T follicular helper cell (primary cell): ENCODE results near the gene SHLD1.
"Not testable (repeated sequence)": the region's sequence is repeated elsewhere in the genome, so short reads cannot be mapped to it uniquely, and the experiment has no call there.

Source experiments
- DNase-seq: peaks from one replicate; pipeline ENCODE4 v3.0.0-alpha.2; 2020; ENCODE audit warnings: low read depth

SHLD1 gene

GRCh38 chr20:5781367-5781766 is 31.2 kb downstream of the SHLD1 start:
- not testable (repeated sequence) for DNase-seq

DNA sequence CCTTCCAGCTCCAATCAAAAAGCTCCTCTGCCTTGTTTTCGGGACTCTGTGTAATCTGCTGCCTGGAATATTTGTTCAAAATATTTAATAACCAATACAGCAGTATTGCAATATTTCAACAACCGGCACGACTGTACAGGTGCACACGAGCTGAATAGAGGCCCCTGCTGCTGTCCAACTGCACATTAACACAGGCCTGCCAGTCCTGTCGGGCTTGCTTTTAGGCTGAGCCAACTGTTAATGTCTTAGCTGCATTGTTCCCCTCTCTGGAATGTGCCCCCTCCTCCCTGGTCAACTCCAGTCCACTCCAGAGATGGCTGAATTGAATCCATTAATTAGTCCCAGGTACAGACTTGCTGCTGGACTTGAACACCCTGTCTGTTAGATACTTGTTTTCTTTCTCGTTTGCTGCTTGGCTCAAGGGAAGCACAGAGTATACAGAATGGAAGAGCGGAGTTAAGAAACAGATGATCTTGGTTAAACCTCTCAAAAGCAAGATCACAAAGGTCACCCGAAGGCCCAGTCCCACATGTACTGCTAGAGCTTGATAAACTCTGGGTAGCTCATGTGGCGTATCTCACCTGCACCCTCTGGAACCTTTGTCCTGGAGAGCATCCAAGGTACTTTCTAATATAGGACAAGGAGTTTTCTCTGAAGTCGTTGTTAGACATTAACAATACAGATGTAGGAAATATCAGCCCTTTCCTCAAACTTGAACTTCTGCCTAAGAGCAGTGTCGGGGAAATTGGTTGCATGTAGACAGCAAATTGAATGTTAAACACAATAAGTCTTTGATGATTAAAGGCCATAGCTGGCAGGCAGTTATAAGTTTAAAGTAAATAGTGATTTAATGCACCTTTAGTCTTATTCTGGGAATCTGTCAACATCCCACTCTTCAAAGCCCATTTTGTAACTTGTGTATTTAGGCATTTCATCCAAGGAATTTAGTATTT is 31.9 kb downstream of the SHLD1 start:
- no peak for DNase-seq

DNA sequence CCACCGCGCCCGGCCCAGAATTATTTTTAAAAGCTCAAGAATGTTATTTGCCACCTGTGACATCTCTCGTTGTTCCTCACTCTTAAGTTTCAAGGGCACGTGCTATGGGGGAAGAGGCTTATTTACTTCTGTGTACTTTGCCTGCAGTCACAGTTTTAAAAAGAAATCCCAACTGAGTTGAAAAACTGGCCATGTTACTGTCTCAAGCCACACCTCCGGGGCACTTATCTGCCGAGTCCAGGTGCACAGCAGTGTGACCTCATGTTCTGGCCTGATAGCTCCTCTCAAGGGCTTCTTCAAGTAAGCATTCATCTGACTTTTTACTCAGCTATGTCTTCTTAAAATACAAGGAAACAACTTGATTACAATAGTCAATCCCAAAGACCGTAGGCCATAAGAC is 34.5 kb downstream of the SHLD1 start:
- DNase-seq: no peak

- no peak for DNase-seq
Measured at GRCh38 chr20:5785146-5785545, 34.9 kb downstream of the SHLD1 start.

- DNase-seq: no peak
Measured at GRCh38 chr20:5786930-5787795, 37.0 kb downstream of the SHLD1 start.

GRCh38 chr20:5787796-5788165 is 37.6 kb downstream of the SHLD1 start:
- DNase-seq: no peak

- peak; percentile 71 for DNase-seq
Measured at GRCh38 chr20:5788385-5788895, 38.2 kb downstream of the SHLD1 start.

- DNase-seq: no peak
Measured at GRCh38 chr20:5789827-5790226, 39.6 kb downstream of the SHLD1 start.

DNA sequence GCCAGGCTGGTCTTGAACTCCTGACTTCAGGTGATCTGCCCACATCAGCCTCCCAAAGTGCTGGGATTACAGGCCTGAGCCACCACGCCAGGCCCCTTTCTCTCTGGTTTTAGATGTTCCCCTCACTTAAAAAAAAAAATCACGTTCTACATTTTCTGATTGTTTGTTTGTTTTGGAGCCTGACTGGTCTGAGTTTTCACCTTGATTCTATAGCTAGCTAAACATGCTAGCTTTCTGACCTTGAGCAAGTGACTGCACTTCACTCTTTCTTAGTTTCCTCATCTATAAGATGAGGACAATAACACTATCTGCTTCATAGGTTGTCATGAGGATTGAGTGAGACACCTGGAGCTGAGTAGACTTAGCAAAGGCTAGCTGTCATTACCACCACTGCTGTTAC is 43.7 kb downstream of the SHLD1 start:
- no peak for DNase-seq

- no peak for DNase-seq
Measured at GRCh38 chr20:5796331-5797040, 46.3 kb downstream of the SHLD1 start.

GRCh38 chr20:5797165-5797564 is 47.0 kb downstream of the SHLD1 start:
- no peak for DNase-seq

DNA sequence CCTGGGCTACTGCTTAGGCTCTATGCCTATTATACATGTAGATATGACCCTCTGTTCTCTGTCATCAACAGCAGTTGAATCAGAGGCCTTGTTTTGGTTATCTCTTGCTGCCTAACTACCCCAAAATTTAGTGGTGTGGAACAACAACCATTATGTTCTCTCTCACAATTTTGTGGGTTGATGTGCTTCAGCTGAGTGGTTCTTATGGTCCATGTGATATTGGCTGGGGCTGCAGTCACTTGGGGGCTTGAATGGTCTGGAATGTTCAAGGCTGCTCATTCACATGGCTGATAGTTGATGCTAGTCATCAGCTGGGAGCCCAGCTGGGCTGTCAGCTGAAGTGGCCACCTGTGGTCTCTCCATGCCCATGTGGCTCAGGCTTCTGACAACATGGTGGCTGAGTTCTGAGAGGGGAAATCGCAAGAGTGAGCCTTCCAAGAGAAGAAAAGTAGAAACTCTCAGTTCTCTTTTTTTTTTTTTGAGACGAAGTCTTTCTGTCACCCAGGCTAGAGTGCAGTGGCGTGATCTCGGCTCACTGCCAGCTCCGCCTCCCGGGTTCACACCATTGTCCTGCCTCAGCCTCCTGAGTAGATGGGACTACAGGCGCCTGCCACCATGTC is 47.8 kb downstream of the SHLD1 start:
- no peak for DNase-seq

GRCh38 chr20:5803754-5804303 is 53.6 kb downstream of the SHLD1 start:
- not testable (repeated sequence) for DNase-seq

DNA sequence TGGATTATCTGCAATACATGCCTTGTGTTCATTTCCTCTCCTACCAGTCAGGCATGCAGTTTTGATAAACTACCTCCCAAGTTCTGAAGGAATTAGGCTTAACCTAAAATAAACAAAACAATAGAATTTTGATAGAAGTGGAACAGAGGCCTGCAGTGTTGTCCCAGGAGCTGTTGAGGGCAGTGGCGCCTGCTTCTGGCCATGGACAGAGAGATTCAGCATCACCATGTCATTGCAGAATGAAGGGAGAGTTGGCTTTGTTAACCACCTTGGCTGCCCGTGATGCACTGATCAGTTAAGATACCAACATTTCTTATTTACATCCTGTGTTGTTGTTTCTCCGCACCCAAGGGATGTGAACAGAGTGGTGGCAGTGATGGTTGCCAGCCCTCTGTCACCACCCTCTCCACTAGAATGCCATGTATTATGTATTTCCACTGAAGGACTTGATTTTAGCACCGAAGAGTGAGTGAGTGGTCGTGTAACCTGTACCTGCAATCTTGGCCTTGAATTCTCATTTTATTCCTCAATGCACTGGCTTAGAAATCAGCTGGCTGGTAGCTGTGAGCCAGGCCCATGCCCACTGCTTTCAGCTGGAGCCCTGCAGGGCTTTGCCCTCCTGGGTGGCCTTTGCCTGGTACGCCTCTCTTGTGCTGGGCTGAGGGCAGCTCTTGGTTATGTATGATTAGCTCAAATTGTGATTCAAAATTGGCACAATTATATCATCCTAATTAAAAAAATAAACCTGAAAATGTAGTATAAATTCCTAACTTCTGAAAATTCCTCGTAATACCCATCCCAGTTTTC is 56.5 kb downstream of the SHLD1 start:
- DNase-seq: no peak

GRCh38 chr20:5807431-5807830 is 57.2 kb downstream of the SHLD1 start:
- DNase-seq: no peak

DNA sequence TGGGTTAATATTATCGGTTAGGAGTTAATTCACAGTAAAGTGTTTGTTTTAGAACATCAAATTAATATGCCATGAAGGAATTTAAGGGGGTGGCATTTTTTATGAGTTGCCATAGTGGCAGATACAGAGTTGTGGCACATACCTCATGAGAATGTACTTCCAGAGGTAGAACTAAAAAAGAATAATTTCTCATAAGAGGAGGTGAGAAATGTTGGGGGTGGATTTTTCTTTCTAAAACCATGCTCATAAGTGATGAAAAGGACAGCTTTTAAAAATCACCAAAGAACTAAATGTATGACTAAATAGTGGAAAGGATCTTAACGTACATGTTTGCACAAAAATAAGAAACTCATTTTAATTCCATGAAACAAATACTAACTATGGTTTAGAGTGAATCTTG is 58.7 kb downstream of the SHLD1 start:
- DNase-seq: no peak

GRCh38 chr20:5809495-5809894 is 59.3 kb downstream of the SHLD1 start:
- DNase-seq: no peak

GRCh38 chr20:5810800-5811422 is 60.7 kb downstream of the SHLD1 start:
- no peak for DNase-seq

- no peak for DNase-seq
Measured at GRCh38 chr20:5811746-5812145, 61.5 kb downstream of the SHLD1 start.

- no peak for DNase-seq
Measured at GRCh38 chr20:5818346-5818681, 68.1 kb downstream of the SHLD1 start.
